ENCODE results near the gene AMOTL2.

- TF ChIP-seq CTCF (IDR thresholded peaks at IDR 0.05) = no peak
- no peak for TF ChIP-seq RAD21 (IDR thresholded peaks at IDR 0.05; ENCODE audit: low read length)
- TF ChIP-seq POLR2AphosphoS5 (IDR thresholded peaks at IDR 0.05; ENCODE audit: low read depth, low read length) = no peak
- TF ChIP-seq EP300 (IDR thresholded peaks at IDR 0.05; ENCODE audit: borderline replicate concordance in 1 of 2, low read depth in 1 of 2, low read length in 1 of 2) = no peak
- TF ChIP-seq MEF2A (IDR thresholded peaks at IDR 0.05; ENCODE audit: borderline replicate concordance, low read depth) = no peak
- no peak for TF ChIP-seq RXRA (IDR thresholded peaks at IDR 0.05; ENCODE audit: borderline replicate concordance, low read depth)
- TF ChIP-seq USF2 (IDR thresholded peaks at IDR 0.05; ENCODE audit: borderline replicate concordance, low read depth, low read length) = no peak
- TF ChIP-seq EZH2phosphoT487 (IDR thresholded peaks at IDR 0.05; ENCODE audit: borderline replicate concordance, low read depth) = no peak
- no peak for TF ChIP-seq MXI1 (IDR thresholded peaks at IDR 0.05; ENCODE audit: low read depth, low read length)
- TF ChIP-seq CHD2 (IDR thresholded peaks at IDR 0.05; ENCODE audit: low read length, partially characterized antibody) = no peak
- TF ChIP-seq SIN3A (IDR thresholded peaks at IDR 0.05; ENCODE audit: borderline replicate concordance, low read depth, low read length) = no peak
- TF ChIP-seq, protein P1, sequence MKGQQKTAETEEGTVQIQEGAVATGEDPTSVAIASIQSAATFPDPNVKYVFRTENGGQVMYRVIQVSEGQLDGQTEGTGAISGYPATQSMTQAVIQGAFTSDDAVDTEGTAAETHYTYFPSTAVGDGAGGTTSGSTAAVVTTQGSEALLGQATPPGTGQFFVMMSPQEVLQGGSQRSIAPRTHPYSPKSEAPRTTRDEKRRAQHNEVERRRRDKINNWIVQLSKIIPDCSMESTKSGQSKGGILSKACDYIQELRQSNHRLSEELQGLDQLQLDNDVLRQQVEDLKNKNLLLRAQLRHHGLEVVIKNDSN (IDR thresholded peaks at IDR 0.05; ENCODE audit: borderline replicate concordance, low read depth) = no peak
- TF ChIP-seq RFX5 (IDR thresholded peaks at IDR 0.05; ENCODE audit: low read length) = no peak
- no peak for TF ChIP-seq RCOR1 (IDR thresholded peaks at IDR 0.05; ENCODE audit: low read length)
These were observed 6.8 kb upstream of the AMOTL2 start for GRCh38 chr3:134381076-134381475.

Data from SK-N-SH (cell line).